Esophagus squamous epithelium (tissue), 5 donors: ENCODE data around the gene CLMP. TPM values are rescaled to one million over a fixed set of nuclear protein-coding genes. Genes with fewer than 3 reads are reported as not detected.

ENCODE experiments used
- DNase-seq: peaks from one replicate; lab custom pipeline; 2025; lab: John Stamatoyannopoulos, UW
- H3K27ac ChIP-seq, 4 donors: fragments of 200-600 bp; sonication (generic); one replicate each; pipeline ENCODE4 v1.5.1; 2016 to 2019; ENCODE audit warnings: mild to moderate bottlenecking in 1 of 4
- H3K27me3 ChIP-seq, 4 donors: fragments of 200-600 bp; sonication (generic); 1 replicate in 3 of 4; 2 replicates in 1 of 4; pipeline versions ENCODE4 v1.5.1 to v1.6.0; 2017 to 2021; ENCODE audit warnings: antibody characterized with exemption in 1 of 4
- H3K36me3 ChIP-seq, 3 donors: fragments of 200-600 bp; sonication (generic); one replicate each; pipeline ENCODE4 v1.5.1; 2016 to 2019
- H3K4me1 ChIP-seq, 3 donors: fragments of 200-600 bp; sonication (generic); one replicate each; pipeline ENCODE4 v1.5.1; 2017 to 2019
- H3K4me3 ChIP-seq, 4 donors: fragments of 200-600 bp; sonication (generic); 1 replicate in 3 of 4; 2 replicates in 1 of 4; pipeline ENCODE4 v1.5.1; 2016 to 2019; ENCODE audit warnings: mild to moderate bottlenecking in 2 of 4, moderate library complexity in 1 of 4
- H3K9me3 ChIP-seq, 3 donors: fragments of 200-600 bp; sonication (generic); one replicate each; pipeline ENCODE4 v1.5.1; 2016 to 2019
- CTCF ChIP-seq, 6 experiments: fragments of 450-650 bp in 4 of 6; fragments of 200-600 bp in 2 of 6; sonication (generic) in 2 of 6; IDR thresholded peaks; one replicate each; pipeline ENCODE4 v1.5.1; 2016 to 2019; ENCODE audit warnings: antibody characterized with exemption in 6 of 6, mild to moderate bottlenecking in 4 of 6, moderate library complexity in 4 of 6
- POLR2A ChIP-seq, 4 donors: fragments of 450-650 bp; IDR thresholded peaks; one replicate each; pipeline ENCODE4 v1.6.1; 2017; ENCODE audit warnings: antibody characterized with exemption in 4 of 4, mild to moderate bottlenecking in 4 of 4, moderate library complexity in 3 of 4
- WGBS, 2 donors: methylation state at CpG; one replicate each; pipeline ENCODE4 v1.1.5; 2018; 5-methylcytosine and 5-hydroxymethylcytosine counted together
- intact Hi-C: fragments of 100-400 bp; cut with DNase I; formaldehyde crosslinking; loops from one replicate; pipeline ENCODE4 v1.15.0; 2022
- total RNA-seq, 4 donors: library from RNA; depleted of rRNA; stranded (reverse); fragments of >200 nt; gene quantifications; one replicate each; pipeline ENCODE4 v1.1.0, GENCODE V29; 2016
- donor health status: DM: yes; HTN: yes; CAD: no.

Gene CLMP
- total RNA-seq, 4 donors from 2014 or later = 4.8 to 47.9 (median 15.2) TPM

- Histone ChIP-seq H3K4me3 (peak overlapping the region in 2 of 4 donors; percentile 12 to 47), H3K36me3 (peaks cover 0 to 11% (median 0%) of the 10 kb centered on the region in 3 donors), H3K4me1 (peaks cover 0 to 40% (median 7%) of the 10 kb centered on the region in 3 donors), H3K27ac (peak overlapping the region in 3 of 4 donors; percentile 64 to 69 (median 67)), H3K27me3 (no peaks in the 10 kb centered on the region), H3K9me3 (no peaks in the 10 kb centered on the region)
- TF ChIP-seq POLR2A (IDR thresholded peaks at IDR 0.05) (no peak), CTCF (IDR thresholded peaks at IDR 0.05) (no peak)
- intact Hi-C loops = no loop called here
- WGBS, 2 donors = 41 to 67% methylated on average over 5 of the region's 5 CpGs
- no peak for DNase-seq
These were observed 124.9 kb downstream of the CLMP start for GRCh38 chr11:123069908-123070821.

- TF ChIP-seq CTCF (IDR thresholded peaks at IDR 0.05) = no peak
- TF ChIP-seq POLR2A (IDR thresholded peaks at IDR 0.05) = no peak
- H3K4me1 ChIP-seq = peaks cover 8 to 43% (median 18%) of the 10 kb centered on the region in 3 donors
- DNase-seq = no peak
These were observed 129.4 kb downstream of the CLMP start for GRCh38 chr11:123065621-123066020.

GRCh38 chr11:123063826-123064657, 131.0 kb downstream of the CLMP start:
- no peak for DNase-seq
- Histone ChIP-seq H3K36me3 (peaks cover 0 to 21% (median 5%) of the 10 kb centered on the region in 3 donors), H3K4me3 (peak overlapping the region in 3 of 4 donors; percentile 91 to 98 (median 96)), H3K27me3 (no peaks in the 10 kb centered on the region), H3K27ac (peak overlapping the region; percentile 100), H3K4me1 (peaks cover 22 to 54% (median 28%) of the 10 kb centered on the region in 3 donors), H3K9me3 (no peaks in the 10 kb centered on the region)
- intact Hi-C loops = no loop called here
- 31 to 57% methylated on average over 9 of the region's 9 CpGs for WGBS, 2 donors
- TF ChIP-seq POLR2A (IDR thresholded peaks at IDR 0.05) (no peak), CTCF (IDR thresholded peaks at IDR 0.05) (no peak)

More at GRCh38 chr11:123065621-123066020, 129.4 kb downstream of the CLMP start:
- Histone ChIP-seq H3K9me3 (no peaks in the 10 kb centered on the region), H3K36me3 (peaks cover 0 to 5% (median 0%) of the 10 kb centered on the region in 3 donors), H3K27me3 (no peaks in the 10 kb centered on the region), H3K27ac (no peak overlapping the region), H3K4me3 (no peak overlapping the region)
- intact Hi-C loops = no loop called here
- WGBS, 2 donors = 80 to 86% methylated on average over 2 of the region's 2 CpGs

GRCh38 chr11:123062892-123063825, 131.9 kb downstream of the CLMP start:
- H3K9me3 ChIP-seq = no peaks in the 10 kb centered on the region
- TF ChIP-seq CTCF (IDR thresholded peaks at IDR 0.05) (no peak), POLR2A (IDR thresholded peaks at IDR 0.05) (no peak)
- H3K4me1 ChIP-seq = peaks cover 30 to 54% (median 33%) of the 10 kb centered on the region in 3 donors
- H3K27me3 ChIP-seq = no peaks in the 10 kb centered on the region
- WGBS, 2 donors = 3% methylated on average over 21 to 28 of the region's 37 CpGs
- peak overlapping the region; percentile 65 to 98 (median 94) for H3K4me3 ChIP-seq
- intact Hi-C loops = no loop called here
- H3K27ac ChIP-seq = peak overlapping the region; percentile 100
- H3K36me3 ChIP-seq = peaks cover 6 to 30% (median 9%) of the 10 kb centered on the region in 3 donors
- no peak for DNase-seq
